NCI-H1436 (cell line): ENCODE data around the gene CCHCR1.
"Not testable (repeated sequence)": the region's sequence is repeated elsewhere in the genome, so short reads cannot be mapped to it uniquely, and the experiment has no call there.

Source experiments
- DNase-seq: peaks from one replicate; lab custom pipeline; 2025; lab: John Stamatoyannopoulos, UW

The CCHCR1 gene, protein sequence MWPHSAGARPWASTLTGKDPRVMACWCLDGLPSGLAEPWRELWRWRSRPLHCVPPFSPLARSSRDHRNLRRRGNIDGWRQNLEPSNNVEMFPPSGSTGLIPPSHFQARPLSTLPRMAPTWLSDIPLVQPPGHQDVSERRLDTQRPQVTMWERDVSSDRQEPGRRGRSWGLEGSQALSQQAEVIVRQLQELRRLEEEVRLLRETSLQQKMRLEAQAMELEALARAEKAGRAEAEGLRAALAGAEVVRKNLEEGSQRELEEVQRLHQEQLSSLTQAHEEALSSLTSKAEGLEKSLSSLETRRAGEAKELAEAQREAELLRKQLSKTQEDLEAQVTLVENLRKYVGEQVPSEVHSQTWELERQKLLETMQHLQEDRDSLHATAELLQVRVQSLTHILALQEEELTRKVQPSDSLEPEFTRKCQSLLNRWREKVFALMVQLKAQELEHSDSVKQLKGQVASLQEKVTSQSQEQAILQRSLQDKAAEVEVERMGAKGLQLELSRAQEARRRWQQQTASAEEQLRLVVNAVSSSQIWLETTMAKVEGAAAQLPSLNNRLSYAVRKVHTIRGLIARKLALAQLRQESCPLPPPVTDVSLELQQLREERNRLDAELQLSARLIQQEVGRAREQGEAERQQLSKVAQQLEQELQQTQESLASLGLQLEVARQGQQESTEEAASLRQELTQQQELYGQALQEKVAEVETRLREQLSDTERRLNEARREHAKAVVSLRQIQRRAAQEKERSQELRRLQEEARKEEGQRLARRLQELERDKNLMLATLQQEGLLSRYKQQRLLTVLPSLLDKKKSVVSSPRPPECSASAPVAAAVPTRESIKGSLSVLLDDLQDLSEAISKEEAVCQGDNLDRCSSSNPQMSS

DNA sequence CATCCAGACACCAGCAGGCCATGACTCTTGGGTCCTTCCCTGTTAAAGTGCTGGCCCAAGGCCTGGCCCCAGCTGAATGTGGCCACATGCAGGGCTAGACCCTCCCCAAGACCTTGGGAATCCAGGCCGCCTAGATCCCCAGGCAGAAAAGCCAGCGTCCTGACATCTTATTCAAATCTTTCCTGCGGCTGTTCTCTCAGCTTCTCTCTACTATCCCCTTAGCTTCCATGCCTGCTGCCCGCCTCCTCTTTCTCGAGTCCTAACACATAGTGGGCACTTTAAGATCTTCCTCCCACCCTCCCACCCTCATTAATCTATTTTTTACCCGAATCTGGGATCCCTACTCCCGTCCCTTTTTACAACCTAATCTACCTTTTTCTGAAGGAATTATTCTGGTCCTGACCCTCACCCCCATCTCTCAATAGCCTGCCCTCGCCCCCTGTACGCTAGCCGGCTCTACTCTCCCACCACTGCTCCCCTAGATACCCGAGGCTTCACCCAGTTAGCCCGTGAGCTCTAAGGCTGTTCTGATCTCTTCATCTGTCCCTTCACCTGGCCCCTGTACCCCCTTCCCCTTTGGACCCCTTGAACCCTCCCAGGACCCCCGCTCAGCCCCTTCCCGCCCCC lies at the start of gene CCHCR1:
Gene CCHCR1, minus strand, starts transcription at position 290 of the 627 bp plus-strand sequence. Its CDS starts 202 bp downstream, at position 88.
- DNase-seq = no peak

- DNase-seq = no peak
These were observed 48.0 kb upstream of the CCHCR1 start for GRCh38 chr6:31205638-31206037.

- no peak for DNase-seq
These were observed 47.1 kb upstream of the CCHCR1 start for GRCh38 chr6:31204751-31205145.

- peak; percentile 73 for DNase-seq
These were observed 45.9 kb upstream of the CCHCR1 start for GRCh38 chr6:31203345-31203979.

DNA sequence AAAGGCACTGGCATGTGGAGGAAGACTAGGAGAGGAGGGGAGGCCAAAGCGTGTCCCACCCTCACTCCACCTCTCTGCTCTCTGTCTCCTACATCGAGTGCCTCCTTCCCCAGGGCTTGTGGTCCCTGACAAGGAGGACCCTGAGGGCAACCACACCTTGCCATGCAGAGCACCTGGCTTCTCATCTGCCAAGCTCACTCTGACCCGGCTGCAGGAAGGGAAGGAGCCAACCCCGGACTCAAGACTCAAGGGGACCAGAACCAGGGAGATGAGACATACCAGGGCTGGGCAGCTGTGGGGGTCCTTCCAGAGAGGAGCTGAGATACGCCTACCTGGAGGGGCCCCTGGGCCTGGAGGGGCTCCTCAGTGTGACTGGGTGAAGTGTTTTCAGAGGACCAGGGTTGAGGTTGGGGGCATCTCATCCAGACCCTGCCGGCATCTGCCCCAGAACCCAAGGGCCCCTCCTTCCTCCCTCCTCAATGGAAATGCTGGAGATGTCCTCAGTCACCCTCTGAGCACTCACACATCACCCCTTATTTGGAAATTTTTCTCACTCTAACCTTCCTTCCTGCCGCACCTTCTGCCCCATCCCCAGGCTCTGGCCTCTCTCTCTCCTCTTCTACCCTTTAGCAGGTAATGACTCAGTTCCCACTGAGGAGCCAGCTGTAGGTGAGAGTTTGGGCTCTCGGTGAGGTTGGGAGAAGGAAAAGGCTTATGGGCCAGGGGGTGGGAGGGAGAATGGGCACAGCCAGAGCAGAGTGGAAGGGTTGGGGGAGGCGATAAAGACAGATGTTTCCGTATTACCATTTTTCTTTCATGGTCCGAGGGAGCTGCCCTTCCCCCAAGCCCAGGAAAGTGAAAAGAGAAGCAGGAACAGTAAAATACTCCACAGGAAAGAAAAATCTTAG lies 44.9 kb upstream of the CCHCR1 start:
- DNase-seq = no peak

- not testable (repeated sequence) for DNase-seq
These were observed 41.5 kb upstream of the CCHCR1 start for GRCh38 chr6:31199105-31199452.

GRCh38 chr6:31197559-31198305 lies 40.1 kb upstream of the CCHCR1 start:
- peak; percentile 81 for DNase-seq

- not testable (repeated sequence) for DNase-seq
These were observed 38.8 kb upstream of the CCHCR1 start for GRCh38 chr6:31196251-31197022.

- not testable (repeated sequence) for DNase-seq
These were observed 37.8 kb upstream of the CCHCR1 start for GRCh38 chr6:31195308-31195979.

- DNase-seq = no peak
These were observed 36.6 kb upstream of the CCHCR1 start for GRCh38 chr6:31194061-31194834.

DNA sequence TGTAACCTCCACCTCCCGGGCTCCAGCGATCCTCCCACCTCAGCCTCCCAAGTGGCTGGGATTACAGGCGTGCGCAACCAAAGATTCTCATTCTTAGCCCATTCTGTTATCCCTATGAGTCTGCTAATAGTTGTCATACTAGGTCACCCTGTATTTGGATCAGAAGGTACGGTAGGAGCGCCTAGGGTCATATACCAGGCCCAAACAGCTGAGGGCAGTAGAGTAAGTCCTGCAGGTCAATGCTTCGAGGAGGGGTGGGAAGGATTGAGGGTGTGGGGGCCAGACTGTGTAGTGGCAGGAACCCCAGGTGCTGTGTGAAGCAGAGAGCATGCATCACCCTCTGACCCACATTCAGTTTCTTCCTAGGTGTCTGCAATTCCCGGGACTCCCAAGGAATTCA lies 35.6 kb upstream of the CCHCR1 start:
- no peak for DNase-seq

DNA sequence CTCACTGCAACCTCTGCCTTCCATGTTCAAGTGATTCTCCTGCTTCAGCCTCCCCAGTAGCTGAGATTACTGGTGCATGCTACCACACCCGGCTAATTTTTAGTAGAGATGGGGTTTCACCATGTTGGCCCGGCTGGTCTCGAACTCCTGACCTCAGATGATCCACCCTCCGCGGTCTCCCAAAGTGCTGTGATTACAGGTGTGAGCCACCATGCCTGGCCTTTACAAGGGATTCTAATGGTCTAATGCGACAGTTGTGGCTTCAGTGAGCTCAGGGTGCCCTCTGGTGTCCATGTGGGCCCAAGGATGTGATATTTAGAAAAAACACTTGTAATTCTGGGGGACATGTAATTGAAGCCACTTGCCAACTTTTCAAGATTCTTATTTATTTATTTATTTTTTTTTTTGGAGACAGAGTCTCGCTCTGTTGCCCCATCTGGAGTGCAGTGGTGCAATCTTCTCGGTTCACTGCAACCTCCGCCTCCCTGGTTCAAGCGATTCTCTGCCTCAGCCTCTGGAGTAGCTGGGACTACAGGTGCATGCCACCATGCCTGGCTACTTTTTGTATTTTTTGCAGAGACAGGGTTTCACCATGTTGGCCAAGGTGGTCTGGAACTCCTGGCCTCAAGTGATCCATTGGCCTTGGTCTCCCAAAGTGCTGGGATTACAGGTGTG lies 35.0 kb upstream of the CCHCR1 start:
- DNase-seq = peak; percentile 49

DNA sequence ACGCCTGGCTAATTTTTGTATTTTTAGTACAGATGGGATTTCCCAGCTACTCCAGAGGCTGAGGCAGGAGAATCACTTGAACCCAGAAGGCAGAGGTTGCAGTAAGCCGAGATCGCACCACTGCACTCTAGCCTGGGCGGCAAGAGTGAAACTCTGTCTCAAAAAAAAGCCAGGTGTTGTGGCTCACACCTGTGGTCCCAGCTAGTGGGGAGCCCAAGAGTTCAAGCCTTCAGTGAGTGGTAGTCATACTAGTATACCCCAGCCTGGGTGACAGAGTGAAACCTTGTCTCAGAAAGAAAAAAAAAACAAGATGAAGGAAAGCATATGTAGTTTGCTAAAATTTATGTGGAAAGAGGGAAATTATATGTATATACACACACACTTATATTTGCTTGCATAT lies 32.9 kb upstream of the CCHCR1 start:
- no peak for DNase-seq

DNA sequence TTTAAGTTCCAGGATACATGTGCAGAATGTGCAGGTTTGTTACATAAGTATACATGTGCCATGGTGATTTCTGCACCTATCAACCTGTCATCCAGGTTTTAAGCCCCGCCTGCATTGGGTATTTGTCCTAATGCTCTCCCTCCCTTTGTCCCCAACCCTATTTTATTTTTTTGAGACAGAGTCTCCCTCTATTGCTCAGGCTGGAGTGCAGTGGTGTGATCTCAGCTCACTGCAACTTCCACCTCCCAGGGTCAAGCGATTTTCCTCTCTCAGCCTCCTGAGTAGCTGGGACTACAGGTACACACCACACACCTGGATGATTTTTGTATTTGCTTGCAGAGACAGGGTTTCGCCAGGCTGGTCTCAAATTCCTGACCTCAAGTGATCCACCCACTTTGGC lies 31.6 kb upstream of the CCHCR1 start:
- not testable (repeated sequence) for DNase-seq

- no peak for DNase-seq
These were observed 30.2 kb upstream of the CCHCR1 start for GRCh38 chr6:31187780-31188194.

- DNase-seq = no peak
These were observed 28.6 kb upstream of the CCHCR1 start for GRCh38 chr6:31186052-31186734.

- not testable (repeated sequence) for DNase-seq
These were observed 28.1 kb upstream of the CCHCR1 start for GRCh38 chr6:31185695-31186051.
